NCI-H1436 treated with DMSO at 0.1 percent for 48 hours (cell line): ENCODE data around the gene VAX1.

Experiments
- DNase-seq: peaks from one replicate; lab custom pipeline; 2025; lab: John Stamatoyannopoulos, UW

The VAX1 gene

DNA sequence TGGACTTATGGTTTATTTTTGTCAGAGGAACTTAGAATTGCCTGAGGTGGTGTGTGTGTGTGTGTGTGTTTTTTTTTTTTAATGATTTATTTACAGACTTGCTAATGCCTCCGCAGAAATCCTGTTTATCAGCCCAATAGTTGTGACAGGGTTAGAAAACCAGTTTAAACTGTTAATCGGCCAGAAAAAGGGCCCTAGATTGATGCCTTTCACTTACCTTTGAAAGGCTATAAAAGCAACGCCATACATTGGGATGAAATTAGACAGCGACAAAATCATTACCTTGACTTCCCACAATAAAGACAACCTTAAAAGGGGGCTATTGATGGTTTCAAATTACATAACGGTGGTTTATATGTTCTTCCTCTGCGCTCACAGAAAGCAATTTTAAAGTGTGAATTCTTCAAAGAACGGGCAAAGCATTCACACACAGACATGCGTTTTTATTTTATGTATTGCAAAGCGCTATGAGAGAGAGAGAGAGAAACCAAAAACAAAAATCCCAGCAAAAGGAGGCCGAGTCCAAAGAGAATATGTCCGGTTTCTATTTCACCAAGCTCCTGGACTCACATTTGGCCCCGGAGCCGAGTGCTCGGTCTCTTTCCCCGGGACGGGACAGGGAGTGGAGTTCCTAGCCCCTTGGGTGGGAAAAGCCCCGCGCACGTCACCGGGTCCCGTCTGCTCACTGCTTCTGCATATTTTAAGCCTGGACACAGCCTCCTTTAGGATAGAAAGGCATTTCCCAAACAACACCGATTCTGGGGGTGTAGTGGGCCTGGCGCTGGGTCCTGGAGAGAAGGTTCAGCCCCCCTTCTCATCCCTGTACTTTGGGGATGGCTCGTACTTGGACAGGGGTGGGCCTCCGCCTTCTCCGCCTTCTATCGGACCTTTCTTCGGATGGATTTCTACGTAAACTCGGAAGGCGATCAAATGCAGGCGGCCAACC lies 26.8 kb upstream of the VAX1 start:
- DNase-seq: no peak

DNA sequence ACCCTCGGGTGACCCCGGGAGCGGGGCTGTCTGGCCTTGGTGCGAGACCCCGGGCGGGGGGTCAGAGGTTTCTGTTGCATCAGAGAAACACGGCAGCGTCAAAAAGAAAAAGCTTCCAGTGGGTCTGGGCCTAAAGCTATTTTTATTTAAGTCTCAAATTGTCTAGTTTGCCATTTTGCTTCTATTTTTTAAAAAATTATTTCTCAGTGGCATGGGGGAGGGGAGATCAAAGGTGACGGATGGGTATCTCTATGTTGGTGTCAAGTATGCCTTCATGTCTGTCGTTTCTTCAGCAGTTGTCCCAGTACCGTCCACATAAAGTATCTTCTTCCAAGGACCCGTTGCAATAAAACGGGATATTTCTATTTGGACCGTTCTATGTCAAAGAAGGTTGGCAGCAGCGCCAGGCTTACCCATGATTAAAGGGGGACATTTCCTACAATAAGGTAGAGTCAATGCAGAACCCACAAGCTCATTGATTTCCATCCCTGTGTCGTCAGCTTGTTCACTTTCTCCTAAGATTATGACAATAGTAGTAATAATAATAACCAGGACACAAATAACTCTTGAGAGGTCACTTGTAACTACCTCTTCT lies 26.0 kb upstream of the VAX1 start:
- no peak for DNase-seq

DNA sequence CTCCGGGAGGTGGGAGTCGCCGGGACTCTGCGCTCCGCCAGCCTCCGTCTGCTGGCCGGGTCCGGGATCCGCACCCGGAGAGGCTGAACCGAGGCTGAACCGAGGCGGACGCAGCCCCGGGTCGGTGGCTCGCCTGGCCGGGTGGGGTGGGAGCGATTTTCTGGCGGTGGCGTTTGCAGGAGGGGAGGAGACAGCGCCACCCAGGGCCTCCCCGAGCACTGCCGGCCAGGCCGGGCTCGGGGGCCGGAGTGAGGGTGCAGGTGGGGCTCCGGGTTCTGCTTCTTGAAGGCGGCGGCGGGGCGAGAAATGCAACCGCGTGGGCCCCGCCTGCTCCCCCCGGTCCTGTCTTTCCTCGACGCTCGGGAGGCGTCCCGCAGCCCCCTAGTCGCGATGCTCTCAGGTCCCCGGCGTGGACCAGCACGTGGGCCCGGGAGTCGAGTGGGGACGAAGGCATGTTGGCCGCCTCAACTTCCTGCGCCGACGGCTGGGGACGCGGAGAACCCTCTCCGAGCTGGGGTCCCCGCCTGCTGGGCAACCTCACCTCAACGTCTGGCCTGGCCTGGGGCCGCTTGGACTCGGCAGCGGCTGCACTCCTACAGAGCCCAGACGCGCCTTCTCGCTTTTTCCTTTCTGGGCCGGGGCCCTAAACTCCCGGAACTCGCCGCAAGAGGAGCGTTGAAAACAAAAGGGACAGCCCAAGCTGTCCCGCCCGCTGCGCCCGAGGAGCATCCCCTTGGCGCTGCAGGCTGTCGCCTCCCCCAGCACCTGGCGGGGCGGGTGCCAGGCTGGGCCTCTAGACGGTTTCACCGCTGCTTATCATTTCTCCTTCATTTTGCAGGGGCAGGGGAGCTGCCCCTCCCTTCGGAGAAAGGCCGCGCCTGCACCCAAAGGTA lies 25.2 kb upstream of the VAX1 start:
- no peak for DNase-seq

DNA sequence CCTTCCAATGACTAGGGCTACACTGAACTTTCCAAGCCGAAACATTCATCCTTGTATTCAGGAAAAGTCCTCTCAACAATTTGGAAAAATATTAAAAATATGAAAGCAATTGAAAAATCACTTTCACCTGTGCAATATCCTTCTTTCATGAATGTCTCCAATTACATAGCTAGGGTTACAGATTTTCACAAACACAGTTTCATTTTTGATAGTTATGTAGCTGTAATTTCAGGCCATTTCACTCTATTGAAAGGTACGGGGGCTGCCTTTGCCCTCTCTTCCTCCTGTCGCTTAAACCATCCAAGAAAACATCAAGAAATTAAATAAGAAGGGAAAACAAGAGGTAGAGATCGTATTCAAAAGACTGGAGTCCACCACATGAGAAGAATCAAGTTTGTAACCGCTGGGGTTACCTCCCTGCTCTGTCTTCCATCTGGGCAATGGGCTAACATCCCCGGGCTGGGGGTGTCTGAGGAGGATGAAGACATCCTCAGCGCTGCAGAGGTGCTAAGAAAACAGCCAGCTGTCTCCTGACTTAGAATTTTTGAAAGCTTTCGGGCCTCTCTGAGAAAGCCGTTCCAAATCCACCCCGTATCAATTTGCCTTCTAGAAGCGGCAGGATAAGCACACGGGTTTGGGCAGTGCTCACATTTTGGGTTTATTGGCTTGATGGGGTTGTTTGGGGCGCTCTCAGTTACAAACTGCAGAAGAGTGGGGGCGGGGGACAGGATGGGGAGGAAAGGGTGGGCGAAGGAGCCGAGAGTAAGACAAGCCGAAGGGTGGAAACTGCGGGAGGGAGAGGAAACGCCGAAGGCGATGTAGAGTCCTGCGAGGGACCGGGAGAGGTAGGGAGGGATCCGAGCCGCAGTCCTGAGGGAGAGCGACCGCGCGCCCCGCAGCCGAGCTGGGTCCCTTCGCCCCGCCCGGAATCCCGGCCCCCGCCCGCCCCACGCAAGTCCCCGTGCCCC lies 24.3 kb upstream of the VAX1 start:
- DNase-seq: no peak

DNA sequence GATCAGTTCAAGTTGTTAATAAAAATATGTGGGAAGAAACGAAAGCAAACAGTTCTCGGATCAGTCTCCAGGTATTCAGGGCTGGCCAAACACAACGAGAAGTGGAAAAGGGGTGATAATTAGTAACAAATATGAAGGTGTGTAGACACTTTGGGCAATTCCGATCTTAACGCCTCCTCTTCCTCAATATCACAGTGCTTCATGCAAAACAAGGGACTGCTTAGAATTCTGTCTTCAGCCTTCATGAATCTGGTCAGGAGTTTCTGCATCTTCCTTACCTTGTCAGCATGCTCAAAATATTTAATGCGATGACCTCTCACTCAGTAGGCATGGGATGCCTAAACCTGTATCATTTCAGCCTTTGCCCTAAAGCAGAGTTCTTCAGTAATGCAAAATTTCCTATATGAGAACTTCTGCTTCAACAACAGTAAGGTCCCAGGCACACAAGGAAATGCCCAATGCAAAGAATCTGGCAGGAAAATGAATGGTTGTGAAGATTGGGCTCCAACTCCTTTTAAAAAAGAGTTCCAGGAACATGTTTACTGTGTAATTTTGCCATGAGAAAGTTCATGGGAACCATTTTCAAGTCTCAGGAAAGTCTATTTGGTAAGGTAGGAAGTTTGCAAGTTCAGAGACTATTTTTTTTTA lies 23.4 kb upstream of the VAX1 start:
- DNase-seq: no peak

DNA sequence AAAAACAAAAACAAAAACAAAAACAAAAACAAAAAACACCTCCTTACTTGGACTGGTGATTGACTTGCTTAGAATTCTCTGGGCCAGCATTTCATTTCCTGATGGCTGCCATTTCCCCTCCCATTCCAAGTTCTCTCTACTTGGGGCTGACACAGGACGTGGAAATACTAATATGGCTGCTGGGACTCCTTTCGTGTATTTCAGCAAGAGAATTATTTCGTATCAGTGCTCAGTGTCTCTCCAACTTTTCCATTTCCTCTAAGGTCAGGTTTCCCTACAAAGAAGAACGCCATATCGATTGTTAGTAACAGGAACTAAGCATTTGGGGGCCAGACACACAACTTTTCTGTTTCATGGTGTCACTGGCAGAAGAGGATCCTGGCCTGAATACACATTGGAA lies 22.5 kb upstream of the VAX1 start:
- DNase-seq: no peak

DNA sequence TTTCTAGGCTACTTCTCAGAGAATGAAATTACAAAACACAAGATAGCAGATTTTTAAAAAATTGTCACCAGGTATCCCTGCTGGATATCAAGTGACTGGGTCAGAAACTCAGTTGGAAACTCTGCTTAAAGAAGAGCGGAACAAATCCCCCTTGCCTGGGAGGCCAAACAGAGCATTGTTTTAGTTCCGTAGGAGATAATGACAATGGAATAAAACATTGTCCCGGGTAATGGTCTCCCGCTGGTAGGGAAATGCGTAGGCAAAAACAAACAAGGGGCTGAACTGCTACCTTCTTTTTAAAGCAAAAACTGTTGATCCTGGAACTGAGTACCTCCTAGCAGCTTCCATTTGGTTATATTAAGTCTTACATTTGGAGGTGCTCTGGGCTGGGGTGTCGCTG lies 21.3 kb upstream of the VAX1 start:
- DNase-seq: no peak

DNA sequence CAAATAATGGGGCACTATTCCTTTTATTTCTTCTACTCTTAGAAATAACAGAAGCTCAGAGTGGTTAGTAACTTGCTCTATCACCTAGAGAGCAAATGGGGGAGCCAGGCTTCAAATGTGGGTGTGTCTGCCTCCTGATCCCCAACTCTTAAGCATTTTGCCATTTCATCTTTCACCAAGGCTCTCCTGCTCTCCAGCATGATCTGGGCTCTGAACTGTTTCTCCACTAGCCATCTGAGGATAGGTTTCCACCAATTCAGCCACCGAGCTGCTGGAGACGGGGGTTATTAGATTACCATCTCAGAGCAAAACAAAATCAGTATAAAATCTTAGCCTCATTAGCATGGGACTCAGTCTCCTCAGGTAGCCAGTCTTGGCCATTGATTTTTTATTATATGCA lies 20.2 kb upstream of the VAX1 start:
- no peak for DNase-seq

DNA sequence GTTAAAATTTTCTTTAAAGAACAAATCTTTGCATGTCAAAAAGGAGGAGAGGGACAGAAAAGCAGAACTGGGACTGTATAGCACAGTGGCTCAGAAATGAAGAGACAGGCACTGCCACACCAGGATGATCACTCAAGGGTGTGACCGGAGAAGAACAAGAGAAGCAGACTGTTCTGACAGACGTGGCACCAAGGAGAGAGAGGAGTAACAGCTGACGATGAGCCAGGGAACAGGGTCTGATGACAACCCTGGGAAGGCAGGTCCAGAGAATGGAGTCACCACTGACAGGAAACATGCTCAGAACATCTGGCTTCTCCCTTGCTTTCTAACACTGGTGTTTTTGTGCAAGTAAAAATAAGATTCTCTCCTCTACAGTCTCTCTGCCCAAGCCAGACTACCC lies 14.6 kb upstream of the VAX1 start:
- no peak for DNase-seq

DNA sequence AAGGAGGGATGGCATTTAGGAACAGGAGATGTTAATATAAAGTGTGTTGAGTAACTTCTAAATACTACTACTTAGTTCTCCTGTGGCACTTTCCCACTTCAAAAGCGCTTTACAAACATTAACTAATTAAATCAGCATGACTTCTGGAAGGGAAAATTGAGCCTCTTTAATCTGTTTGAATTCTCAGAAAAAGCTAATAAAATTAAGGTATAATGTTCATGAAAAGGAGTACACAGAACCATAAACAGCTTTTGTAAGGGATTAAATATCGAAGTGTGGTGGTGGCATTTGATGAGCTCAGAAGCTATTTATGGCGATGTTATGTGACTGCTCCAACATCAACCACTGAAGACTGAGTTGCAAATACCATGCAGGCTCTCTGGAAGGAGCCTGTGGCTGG lies 10.2 kb upstream of the VAX1 start:
- no peak for DNase-seq

DNA sequence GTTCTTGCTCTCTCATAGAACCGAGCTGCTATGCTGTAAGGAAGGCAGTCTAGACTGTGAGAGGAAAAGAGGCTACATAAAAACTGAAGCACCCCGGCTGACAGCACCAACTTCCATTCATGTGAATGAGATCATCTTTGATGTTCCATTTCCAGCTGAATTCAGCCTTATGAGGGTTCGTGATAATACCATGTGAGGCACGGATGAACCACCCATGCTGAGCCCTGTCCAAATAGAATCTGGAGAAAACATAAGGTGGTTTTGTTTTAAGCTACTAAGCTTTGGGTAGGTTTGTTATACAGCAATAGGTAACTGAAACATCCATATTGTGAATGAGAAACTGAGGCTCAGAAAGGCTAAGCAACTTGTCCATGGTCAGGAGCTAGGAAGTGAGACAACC lies 6.9 kb upstream of the VAX1 start:
- DNase-seq: no peak

DNA sequence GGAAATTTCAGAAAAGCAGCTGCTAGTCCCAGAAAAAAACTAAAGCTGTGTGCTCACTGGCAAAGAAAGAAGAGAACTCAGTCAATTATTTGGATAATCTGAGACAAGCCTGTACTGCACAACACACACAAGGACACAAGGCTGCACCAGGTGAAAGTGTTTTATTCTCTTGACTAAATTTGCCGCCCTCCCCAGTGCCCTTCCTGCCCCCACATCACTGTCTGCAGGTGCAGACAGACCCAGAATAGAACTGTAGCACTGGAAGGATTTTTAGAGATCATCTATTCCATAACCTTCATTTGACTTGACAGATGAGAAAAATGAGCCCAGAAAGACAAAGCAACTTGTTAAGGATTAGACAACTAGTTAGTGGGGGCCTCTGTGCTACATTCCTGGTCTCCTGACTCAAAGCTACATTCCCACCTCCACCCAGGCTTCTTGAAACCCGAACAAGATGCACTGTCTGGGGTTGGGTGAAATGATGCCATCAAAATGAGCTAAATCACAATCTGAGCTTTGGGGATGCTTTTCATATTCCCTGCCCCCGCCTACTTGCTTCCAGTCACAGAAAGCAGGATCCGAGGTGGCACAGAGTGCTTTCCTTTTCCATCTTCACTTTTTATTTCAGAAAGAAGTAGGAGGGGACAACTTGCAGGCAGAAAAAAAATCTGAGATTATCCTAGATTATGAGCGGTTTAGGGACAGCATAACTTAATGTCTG lies 5.2 kb upstream of the VAX1 start:
- no peak for DNase-seq

DNA sequence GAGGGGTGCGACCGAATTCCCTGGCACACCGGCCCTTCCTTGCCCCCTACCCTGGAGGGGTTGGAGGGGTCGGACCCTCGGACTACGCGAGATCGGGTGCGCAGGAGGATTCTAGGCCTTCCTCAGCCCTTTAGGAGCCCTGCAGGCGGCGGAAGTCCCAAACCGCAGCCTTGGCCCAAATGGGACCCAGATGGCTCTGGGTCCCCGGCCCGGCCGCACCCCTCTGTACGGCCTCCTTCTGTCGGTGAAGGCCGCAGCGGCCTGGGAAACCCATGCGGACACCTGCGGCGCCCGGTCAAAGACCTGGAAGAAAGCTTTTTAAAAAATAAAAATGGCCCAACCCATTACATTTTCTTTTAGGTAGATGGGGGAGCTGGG lies 2.4 kb upstream of the VAX1 start:
- DNase-seq: no peak

DNA sequence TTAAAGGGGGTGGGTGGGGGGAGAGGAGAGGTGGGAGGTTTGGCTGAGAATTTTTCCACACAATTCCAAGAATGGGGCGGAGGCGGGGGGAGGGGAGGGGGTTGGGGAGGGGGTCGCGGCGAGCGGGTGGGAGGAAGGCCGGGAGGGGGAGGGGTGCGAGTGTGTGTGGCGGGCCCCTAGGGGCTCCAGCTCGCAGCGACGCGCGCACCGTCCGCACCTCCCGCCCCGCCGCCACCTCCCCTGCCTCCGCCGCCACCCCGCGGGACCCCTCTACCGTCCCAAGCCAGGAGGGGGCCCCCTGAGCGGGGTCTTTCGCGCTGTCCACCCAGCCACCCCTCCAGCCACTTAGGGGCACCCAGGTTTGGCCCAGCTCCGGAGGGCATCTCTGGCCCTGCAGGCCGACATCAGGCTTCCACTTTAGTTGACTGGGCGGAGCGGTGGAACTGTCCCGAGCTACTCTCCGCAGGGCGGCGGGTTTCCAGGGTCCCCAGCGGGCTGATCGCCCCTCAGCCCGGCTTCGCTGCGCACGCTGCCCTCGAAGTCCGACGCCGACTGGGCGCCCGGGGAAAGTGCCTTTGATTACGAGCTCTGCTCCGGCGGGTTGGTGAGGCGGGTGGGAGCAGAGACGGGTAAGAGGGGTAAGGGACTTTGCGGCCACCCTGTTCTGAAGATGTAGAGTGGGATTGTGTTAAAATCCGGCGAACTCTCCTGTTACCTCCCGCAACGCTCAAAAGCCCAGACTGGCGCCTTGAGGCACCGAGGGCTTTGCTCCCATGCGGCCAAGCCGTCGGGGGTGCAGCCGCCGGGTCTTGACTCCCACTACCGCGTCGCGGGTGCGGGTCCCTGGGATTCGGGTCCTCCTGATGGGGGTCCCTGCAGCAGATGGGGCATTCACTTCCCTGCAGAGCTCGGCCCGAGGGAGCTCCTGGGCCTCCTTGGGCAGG lies 1.8 kb upstream of the VAX1 start:
- no peak for DNase-seq

DNA sequence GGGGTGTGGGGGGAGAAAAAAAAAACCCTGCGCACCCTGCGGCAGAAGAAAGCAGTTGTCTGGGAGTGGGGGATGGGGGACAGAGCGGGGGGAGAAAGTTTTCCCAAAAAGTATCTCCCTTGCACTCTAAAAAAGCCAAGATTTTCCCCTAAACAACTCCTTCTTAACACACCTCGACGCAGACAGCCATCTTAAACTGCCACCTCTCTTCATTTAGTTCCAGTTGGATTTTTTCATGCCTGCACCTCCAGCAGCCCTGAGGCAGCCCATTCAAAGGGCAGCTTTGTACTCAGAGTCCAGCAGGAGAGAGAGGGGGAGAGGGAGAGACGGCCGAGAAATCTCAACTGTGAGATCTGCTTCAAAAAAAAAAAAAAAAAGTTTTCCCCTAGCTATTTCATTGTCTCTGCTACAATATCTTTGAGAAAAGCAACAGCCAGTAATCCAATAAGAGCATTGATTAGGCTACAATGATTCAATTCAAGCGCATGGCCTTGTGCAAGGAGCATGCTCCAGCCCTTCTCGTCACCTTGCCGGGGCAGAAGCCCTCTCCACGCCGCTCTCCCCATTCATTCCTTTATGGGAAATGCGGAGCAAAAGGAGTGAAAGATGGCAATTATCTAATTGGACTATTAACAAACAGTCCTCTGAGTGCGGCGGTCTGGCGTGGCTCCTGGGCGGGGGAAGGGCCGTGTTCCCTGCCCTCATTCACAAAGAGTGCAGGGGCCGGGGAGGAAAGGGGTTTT lies 939 bp upstream of the VAX1 start:
- DNase-seq: no peak

DNA sequence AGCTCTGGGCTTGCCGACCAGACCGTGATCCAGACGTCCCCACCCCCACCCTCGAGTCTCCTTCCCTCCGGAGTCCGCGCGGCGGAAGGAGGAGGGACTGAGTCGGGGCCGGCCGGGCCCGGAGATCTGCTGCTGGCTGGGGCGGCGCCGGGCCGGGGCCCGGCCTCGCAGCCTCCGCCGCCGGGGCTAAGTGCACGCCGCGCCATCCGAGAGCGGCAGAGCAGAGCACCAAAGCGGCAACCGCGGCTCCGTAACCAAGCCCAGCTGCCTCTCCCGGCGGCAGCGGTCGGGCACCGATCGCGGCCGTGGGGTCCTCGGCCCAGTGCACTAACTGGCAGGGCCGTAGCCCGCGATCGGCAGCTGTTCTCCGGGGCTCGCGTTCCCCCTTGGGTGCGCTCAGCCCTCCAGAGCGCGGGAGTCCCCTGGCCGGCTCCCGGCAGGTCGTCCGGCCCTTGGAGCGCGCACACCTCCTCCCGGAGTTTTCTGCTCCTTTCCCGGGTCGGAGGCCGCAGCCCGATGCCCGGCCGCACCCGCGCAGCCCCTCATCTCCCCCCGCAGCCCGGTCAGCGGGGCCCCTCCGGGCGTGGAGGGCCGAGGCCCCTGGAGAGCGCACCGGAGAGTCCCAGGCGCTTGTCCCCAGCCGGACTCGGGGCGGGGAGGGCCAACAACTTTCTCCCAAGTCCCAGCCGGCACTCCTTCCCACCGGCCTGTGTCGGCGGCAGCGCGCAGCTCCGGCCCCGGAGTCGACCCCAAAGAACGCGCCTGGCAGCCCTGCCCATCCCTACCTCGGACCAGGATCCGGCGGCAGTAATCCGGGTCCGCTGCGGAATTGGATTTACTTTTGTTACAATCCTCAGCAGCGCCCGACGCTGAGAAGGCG lies 799 bp downstream of the VAX1 start:
- no peak for DNase-seq

DNA sequence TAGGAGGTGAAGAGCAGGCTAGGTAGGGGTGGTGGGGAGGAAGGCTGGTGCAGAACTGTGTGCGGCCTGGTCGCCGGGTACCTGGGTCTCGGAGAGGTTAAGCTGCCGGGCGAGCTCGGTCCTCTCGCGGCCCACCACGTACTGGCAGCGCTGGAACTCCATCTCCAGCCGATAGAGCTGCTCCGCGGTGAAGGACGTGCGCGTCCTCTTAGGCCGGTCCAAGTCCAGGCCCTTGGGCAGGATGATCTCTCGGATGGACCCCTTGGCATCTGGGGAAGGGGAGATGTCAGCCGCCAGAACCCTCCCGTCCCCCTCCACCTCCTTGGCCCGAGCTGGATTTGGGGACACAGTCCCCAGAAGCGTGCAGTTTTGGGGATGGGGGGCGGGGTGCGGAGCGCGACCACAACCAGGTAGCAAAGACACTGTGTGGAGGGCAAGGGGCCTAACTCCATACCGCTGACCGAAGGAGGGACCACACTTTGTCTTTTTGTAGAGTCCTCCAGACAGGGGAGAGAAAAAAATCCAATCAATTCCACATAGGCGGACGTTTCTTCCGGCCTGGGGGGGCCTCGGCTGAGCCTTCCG lies 1.6 kb downstream of the VAX1 start:
- DNase-seq: no peak
